SK-N-SH (cell line): ENCODE results near the gene NUTM2F. TPM values are rescaled to one million over a fixed set of nuclear protein-coding genes. Genes with fewer than 3 reads are reported as not detected.

Experiments
- CTCF ChIA-PET: fragments of 300-600, 350-600 bp; formaldehyde crosslinking; extraction: SDS; loops from one replicate; lab custom pipeline; 2021; lab: Yijun Ruan, JAX
- POLR2A ChIA-PET: fragments of 350-600 bp; sonication (Branson Sonifier 250); formaldehyde crosslinking; extraction: SDS; loops from one replicate; lab custom pipeline; 2020; ENCODE audit warnings: antibody characterized with exemption, inconsistent platforms; lab: Yijun Ruan, JAX
- DNase-seq: peaks from one replicate; pipeline ENCODE4 v3.0.0; 2012
- H2AFZ ChIP-seq: fragments of 200-600 bp; sonication (generic); 2 replicates; pipeline ENCODE4 v1.8.1; 2016; ENCODE audit warnings: antibody characterized with exemption, mild to moderate bottlenecking, low read depth
- H3F3A ChIP-seq: fragments of 200-600 bp; sonication (generic); replicated peaks from 2 replicates; pipeline ENCODE3; 2016; ENCODE audit warnings: antibody characterized with exemption, mild to moderate bottlenecking; ENCODE audit not compliant: insufficient read depth
- H3K27ac ChIP-seq, 2 experiments: fragments of 200-500 bp in 1 of 2; fragments of 200-600 bp in 1 of 2; sonication (Bioruptor generic) in 1 of 2; sonication (generic), shearing (Covaris generic) in 1 of 2; 2 replicates each; pipeline versions ENCODE4 v1.5.1 to v1.6.1; 2014 to 2016; ENCODE audit warnings: low read depth in 2 of 2, inconsistent platforms in 1 of 2, low read length in 1 of 2, mild to moderate bottlenecking in 1 of 2, mixed read lengths in 1 of 2
- H3K27me3 ChIP-seq: fragments of 200-600 bp; sonication (generic), shearing (Covaris generic); 2 replicates; pipeline ENCODE4 v1.6.1; 2016; ENCODE audit warnings: mixed run types; ENCODE audit not compliant: insufficient read depth
- H3K36me3 ChIP-seq, 2 experiments: fragments of 200-500 bp in 1 of 2; fragments of 200-600 bp in 1 of 2; sonication (Bioruptor generic) in 1 of 2; sonication (generic) in 1 of 2; replicated peaks in 1 of 2; 2 replicates each; pipeline versions ENCODE3 to v1.5.1; 2014 to 2016; ENCODE audit warnings: low read length in 1 of 2, mild to moderate bottlenecking in 1 of 2; ENCODE audit not compliant: insufficient read depth in 2 of 2, control insufficient read depth in 1 of 2
- H3K4me1 ChIP-seq, 2 experiments: fragments of 200-500 bp in 1 of 2; fragments of 200-600 bp in 1 of 2; sonication (Bioruptor generic) in 1 of 2; sonication (generic), shearing (Covaris generic) in 1 of 2; 2 replicates each; pipeline versions ENCODE4 v1.5.1 to v1.6.1; 2014 to 2016; ENCODE audit warnings: low read depth in 1 of 2, low read length in 1 of 2, mixed run types in 1 of 2; ENCODE audit not compliant: insufficient read depth in 2 of 2, control insufficient read depth in 1 of 2
- H3K4me2 ChIP-seq: fragments of 200-600 bp; sonication (generic), shearing (Covaris generic); 2 replicates; pipeline ENCODE4 v1.6.1; 2017; ENCODE audit warnings: mixed run types
- H3K4me3 ChIP-seq, 2 experiments: fragments of 200-500 bp in 1 of 2; fragments of 200-600 bp in 1 of 2; sonication (Bioruptor generic) in 1 of 2; sonication (generic), shearing (Covaris generic) in 1 of 2; 2 replicates each; pipeline versions ENCODE4 v1.5.1 to v1.8.1; 2014 to 2016; ENCODE audit warnings: low read depth in 2 of 2, inconsistent platforms in 1 of 2, low read length in 1 of 2, mild to moderate bottlenecking in 1 of 2, mixed read lengths in 1 of 2, moderate library complexity in 1 of 2
- H3K79me2 ChIP-seq: fragments of 200-600 bp; sonication (generic); 2 replicates; pipeline ENCODE4 v1.8.1; 2017; ENCODE audit warnings: mild to moderate bottlenecking; ENCODE audit not compliant: insufficient read depth
- H3K9ac ChIP-seq: fragments of 200-600 bp; sonication (generic); 2 replicates; pipeline ENCODE4 v1.6.1; 2017; ENCODE audit warnings: mixed run types
- H3K9me2 ChIP-seq: fragments of 200-600 bp; sonication (generic); 2 replicates; pipeline ENCODE4 v1.6.1; 2017; ENCODE audit warnings: mixed run types
- H3K9me3 ChIP-seq: fragments of 200-600 bp; sonication (generic); 2 replicates; pipeline ENCODE4 v1.6.1; 2017; ENCODE audit warnings: mixed run types, mild to moderate bottlenecking, moderate library complexity
- H4K20me1 ChIP-seq: fragments of 200-600 bp; sonication (generic); 2 replicates; pipeline ENCODE4 v1.6.1; 2017; ENCODE audit warnings: mild to moderate bottlenecking, mixed run types; ENCODE audit not compliant: insufficient read depth
- EP300 ChIP-seq, 2 experiments: IDR thresholded peaks; 2 replicates each; pipeline versions ENCODE4 v1.4.0 to v1.6.1; 2012; ENCODE audit warnings: borderline replicate concordance in 1 of 2, low read depth in 1 of 2, low read length in 1 of 2
- EZH2phosphoT487 ChIP-seq: fragments of 200-600 bp; sonication (generic); IDR thresholded peaks from 2 replicates; pipeline ENCODE4 v1.6.1; 2017; ENCODE audit warnings: low read depth, mixed run types, mild to moderate bottlenecking, antibody characterized with exemption, moderate library complexity, borderline replicate concordance
- FOSL2 ChIP-seq: IDR thresholded peaks from 2 replicates; pipeline ENCODE4 v1.4.0; 2012; ENCODE audit warnings: low read depth, mild to moderate bottlenecking, moderate library complexity, borderline replicate concordance
- FOXJ3 ChIP-seq: sonication (generic); formaldehyde crosslinking; IDR thresholded peaks from 2 replicates; pipeline ENCODE4 v1.5.1; 2020; ENCODE audit warnings: mild to moderate bottlenecking, missing genetic modification reagents
- GABPA ChIP-seq: IDR thresholded peaks from 2 replicates; pipeline ENCODE4 v1.4.0; 2012; ENCODE audit warnings: low read depth, mild to moderate bottlenecking
- MEF2A ChIP-seq: IDR thresholded peaks from 2 replicates; pipeline ENCODE4 v1.4.0; 2012; ENCODE audit warnings: low read depth, borderline replicate concordance
- MXI1 ChIP-seq: IDR thresholded peaks from 2 replicates; pipeline ENCODE4 v1.6.1; 2012; ENCODE audit warnings: mild to moderate bottlenecking, low read depth, low read length, improper control_type of control experiment
- NRF1 ChIP-seq: IDR thresholded peaks from 2 replicates; pipeline ENCODE4 v1.6.1; 2012; ENCODE audit warnings: low read depth, mild to moderate bottlenecking, low read length
- RAD21 ChIP-seq: IDR thresholded peaks from 2 replicates; pipeline ENCODE4 v1.6.1; 2012; ENCODE audit warnings: mild to moderate bottlenecking, low read length
- RFX5 ChIP-seq: IDR thresholded peaks from 2 replicates; pipeline ENCODE4 v1.6.1; 2012; ENCODE audit warnings: mild to moderate bottlenecking, improper control_type of control experiment, low read length
- USF1 ChIP-seq: IDR thresholded peaks from 2 replicates; pipeline ENCODE4 v1.4.0; 2012; ENCODE audit warnings: low read depth, borderline replicate concordance
- USF2 ChIP-seq: fragments of 150-350 bp; IDR thresholded peaks from 2 replicates; pipeline ENCODE4 v1.6.1; 2017; ENCODE audit warnings: antibody characterized with exemption, low read length, low read depth, borderline replicate concordance
- ZBTB33 ChIP-seq: IDR thresholded peaks from 2 replicates; pipeline ENCODE4 v1.4.0; 2012; ENCODE audit warnings: low read depth, borderline replicate concordance
- WGBS: methylation state at CpG from one replicate; pipeline ENCODE4 v1.1.6; 2017; ENCODE audit warnings: low lambda C conversion rate; 5-methylcytosine and 5-hydroxymethylcytosine counted together
- polyA plus RNA-seq, 3 experiments: library from polyadenylated mRNA; depleted of rRNA; stranded (reverse); fragments of >200 nt; gene quantifications; 2 replicates each; pipeline ENCODE4 v1.2.3, GENCODE V29; 2012

The NUTM2F gene
- polyA plus RNA-seq, 1 of the 3 experiments (the other 2 are of a cell fraction) = not detected

- H3K9ac ChIP-seq = no peak overlapping the region
- no peaks in the 10 kb centered on the region for H3K9me3 ChIP-seq
- ChIA-PET CTCF (no interaction called here), POLR2A (no interaction called here)
- no peak for DNase-seq
- H3F3A ChIP-seq = no peaks in the 10 kb centered on the region
- no peak overlapping the region for H3K27ac ChIP-seq
- no peaks in the 10 kb centered on the region for H4K20me1 ChIP-seq
- no peaks in the 10 kb centered on the region for H3K27me3 ChIP-seq
- no peak overlapping the region for H2AFZ ChIP-seq
- H3K4me3 ChIP-seq = no peak overlapping the region
- 92% methylated on average over 2 of the region's 2 CpGs for WGBS
- no peaks in the 10 kb centered on the region for H3K9me2 ChIP-seq
- peaks cover 0 to 9% of the 10 kb centered on the region in 2 experiments for H3K36me3 ChIP-seq
- no peak for TF ChIP-seq FOSL2
- TF ChIP-seq USF2 = no peak
- no peak for TF ChIP-seq RFX5
- no peak for TF ChIP-seq GABPA
- TF ChIP-seq NRF1 = no peak
- TF ChIP-seq MEF2A = no peak
- H3K4me2 ChIP-seq = no peak overlapping the region
- no peaks in the 10 kb centered on the region for H3K79me2 ChIP-seq
- no peaks in the 10 kb centered on the region for H3K4me1 ChIP-seq
These were observed 38.8 kb downstream of the NUTM2F start for GRCh38 chr9:94289691-94290090.

GRCh38 chr9:94287877-94288513, 40.4 kb downstream of the NUTM2F start:
- H3K4me1 ChIP-seq = no peaks in the 10 kb centered on the region
- CTCF ChIA-PET = interaction anchor here (0.8 kb wide), 1 partner anchor 181 kb away, joined by 3 read pairs; no protein-coding TSS in a partner anchor
- POLR2A ChIA-PET = no interaction called here
- no peaks in the 10 kb centered on the region for H3F3A ChIP-seq
- H3K9me3 ChIP-seq = no peaks in the 10 kb centered on the region
- 98% methylated on average over 7 of the region's 7 CpGs for WGBS
- H4K20me1 ChIP-seq = no peaks in the 10 kb centered on the region
- H2AFZ ChIP-seq = no peak overlapping the region
- no peak overlapping the region for H3K27ac ChIP-seq
- H3K36me3 ChIP-seq = peaks cover 0 to 13% of the 10 kb centered on the region in 2 experiments
- no peaks in the 10 kb centered on the region for H3K27me3 ChIP-seq
- no peak overlapping the region for H3K4me2 ChIP-seq
- DNase-seq = no peak
- H3K9ac ChIP-seq = no peak overlapping the region
- H3K9me2 ChIP-seq = no peaks in the 10 kb centered on the region
- no peak overlapping the region for H3K4me3 ChIP-seq
- no peak for TF ChIP-seq USF1
- no peak for TF ChIP-seq ZBTB33
- no peak for TF ChIP-seq FOXJ3 (CRISPR knock-in tag)
- TF ChIP-seq RAD21 = no peak
- no peak for TF ChIP-seq EP300 (IDR thresholded peaks at IDR 0.05; ENCODE audit: borderline replicate concordance in 1 of 2, low read depth in 1 of 2, low read length in 1 of 2)
- no peak for TF ChIP-seq MXI1
- TF ChIP-seq EZH2phosphoT487 = no peak
- H3K79me2 ChIP-seq = no peaks in the 10 kb centered on the region
